HEK293T (cell line): ENCODE results near the gene SLC35F5.

Source experiments
- CTCF ChIA-PET: fragments of 350-600 bp; formaldehyde crosslinking; extraction: SDS; loops from one replicate; lab custom pipeline; 2021; ENCODE audit warnings: antibody characterized with exemption, inconsistent platforms; lab: Yijun Ruan, JAX
- POLR2A ChIA-PET: fragments of 350-600 bp; formaldehyde crosslinking; extraction: SDS; loops from one replicate; lab custom pipeline; 2020; ENCODE audit warnings: antibody characterized with exemption, inconsistent platforms; lab: Yijun Ruan, JAX
- DNase-seq: peaks from one replicate; pipeline ENCODE4 v3.0.0; 2012; ENCODE audit warnings: mixed read lengths; ENCODE audit errors: extremely low spot score
- ARNT ChIP-seq: fragments of 450-650 bp; IDR thresholded peaks from 2 replicates; pipeline ENCODE4 v1.6.1; 2017; ENCODE audit warnings: mild to moderate bottlenecking
- BHLHE40 ChIP-seq: fragments of 450-650 bp; IDR thresholded peaks from 2 replicates; pipeline ENCODE4 v1.6.1; 2016; ENCODE audit warnings: mild to moderate bottlenecking, moderate library complexity, borderline replicate concordance
- CTBP1 ChIP-seq: fragments of 450-650 bp; IDR thresholded peaks from 2 replicates; pipeline ENCODE4 v1.6.1; 2016; ENCODE audit warnings: borderline replicate concordance
- ELF4 ChIP-seq: fragments of 450-650 bp; IDR thresholded peaks from 2 replicates; pipeline ENCODE4 v1.6.1; 2017; ENCODE audit warnings: antibody characterized with exemption
- FOXA1 ChIP-seq: fragments of 450-650 bp; IDR thresholded peaks from 2 replicates; pipeline ENCODE4 v1.6.1; 2016; ENCODE audit warnings: mild to moderate bottlenecking
- FOXK2 ChIP-seq: fragments of 450-650 bp; IDR thresholded peaks from 2 replicates; pipeline ENCODE4 v1.6.1; 2016; ENCODE audit warnings: mild to moderate bottlenecking
- FOXM1 ChIP-seq: fragments of 450-650 bp; IDR thresholded peaks from 2 replicates; pipeline ENCODE4 v1.6.1; 2017; ENCODE audit warnings: mild to moderate bottlenecking, borderline replicate concordance
- HDGF ChIP-seq: fragments of 450-650 bp; IDR thresholded peaks from 2 replicates; pipeline ENCODE4 v1.6.1; 2017; ENCODE audit warnings: antibody characterized with exemption, borderline replicate concordance
- L3MBTL2 ChIP-seq: fragments of 450-650 bp; conservative IDR thresholded peaks from 2 replicates; pipeline ENCODE4 v1.6.1; 2016; ENCODE audit warnings: mild to moderate bottlenecking
- LEF1 ChIP-seq: fragments of 450-650 bp; IDR thresholded peaks from 2 replicates; pipeline ENCODE4 v1.6.1; 2017; ENCODE audit warnings: mild to moderate bottlenecking, borderline replicate concordance
- NFRKB ChIP-seq: fragments of 450-650 bp; IDR thresholded peaks from 2 replicates; pipeline ENCODE4 v1.6.1; 2016; ENCODE audit warnings: mild to moderate bottlenecking, moderate library complexity
- PKNOX1 ChIP-seq: fragments of 450-650 bp; IDR thresholded peaks from 2 replicates; pipeline ENCODE4 v1.6.1; 2016
- SP1 ChIP-seq: fragments of 450-650 bp; IDR thresholded peaks from 2 replicates; pipeline ENCODE4 v1.6.1; 2017
- SUZ12 ChIP-seq: fragments of 450-650 bp; IDR thresholded peaks from 2 replicates; pipeline ENCODE4 v1.6.1; 2016; ENCODE audit warnings: mild to moderate bottlenecking
- TARDBP ChIP-seq: fragments of 450-650 bp; IDR thresholded peaks from 2 replicates; pipeline ENCODE4 v1.6.1; 2016
- ZNF384 ChIP-seq: fragments of 450-650 bp; IDR thresholded peaks from 2 replicates; pipeline ENCODE4 v1.6.1; 2016

The SLC35F5 gene

GRCh38 chr2:113770929-113771328, 14.5 kb upstream of the SLC35F5 start:
- TF ChIP-seq L3MBTL2 (no peak), SP1 (no peak), FOXA1 (no peak), LEF1 (no peak), NFRKB (no peak), PKNOX1 (no peak), CTBP1 (no peak), FOXK2 (no peak), TARDBP (no peak), FOXM1 (no peak), ARNT (no peak), HDGF (no peak)
- no peak for DNase-seq
- ChIA-PET POLR2A (interaction anchor here (1.3 kb wide), 1 partner anchor 15 kb away, joined by 6 read pairs; the partner anchor contains the start of gene SLC35F5), CTCF (no interaction called here)

GRCh38 chr2:113769555-113769954, 13.1 kb upstream of the SLC35F5 start:
- DNase-seq: no peak
- ChIA-PET CTCF (no interaction called here), POLR2A (interaction anchor here (1.3 kb wide), 1 partner anchor 13 kb away, joined by 5 read pairs; the partner anchor contains the start of gene SLC35F5)
- TF ChIP-seq CTBP1: no peak
- TF ChIP-seq HDGF: no peak
- TF ChIP-seq SP1: no peak
- TF ChIP-seq PKNOX1: no peak
- no peak for TF ChIP-seq BHLHE40
- no peak for TF ChIP-seq SUZ12
- TF ChIP-seq FOXM1: no peak
- TF ChIP-seq LEF1: no peak
- no peak for TF ChIP-seq ARNT
- TF ChIP-seq FOXA1: no peak
- no peak for TF ChIP-seq FOXK2
- no peak for TF ChIP-seq NFRKB
- no peak for TF ChIP-seq ELF4
- TF ChIP-seq L3MBTL2: no peak
- TF ChIP-seq TARDBP: no peak
- no peak for TF ChIP-seq ZNF384

GRCh38 chr2:113768770-113769169, 12.3 kb upstream of the SLC35F5 start:
- ChIA-PET POLR2A (interaction anchor here (1.3 kb wide), 1 partner anchor 12 kb away, joined by 5 read pairs; the partner anchor contains the start of gene SLC35F5), CTCF (no interaction called here)
- DNase-seq: no peak
- TF ChIP-seq SUZ12 (no peak), NFRKB (no peak), ZNF384 (no peak), SP1 (no peak), CTBP1 (no peak), L3MBTL2 (no peak), TARDBP (no peak), BHLHE40 (no peak), FOXM1 (no peak), FOXK2 (no peak), FOXA1 (no peak), PKNOX1 (no peak), HDGF (no peak), ELF4 (no peak)

- ChIA-PET CTCF (no interaction called here), POLR2A (interaction anchor here (1.1 kb wide), 1 partner anchor 11 kb away, joined by 6 read pairs; the partner anchor contains the start of gene SLC35F5)
- no peak for DNase-seq
- TF ChIP-seq FOXK2 (no peak), PKNOX1 (no peak), L3MBTL2 (no peak), ELF4 (no peak), SP1 (no peak), NFRKB (no peak), CTBP1 (no peak), FOXA1 (no peak), ARNT (no peak), SUZ12 (no peak), TARDBP (no peak), BHLHE40 (no peak)
These were observed 11.5 kb upstream of the SLC35F5 start for GRCh38 chr2:113767811-113768460.

GRCh38 chr2:113765276-113765675, 8.8 kb upstream of the SLC35F5 start:
- ChIA-PET POLR2A (no interaction called here), CTCF (no interaction called here)
- DNase-seq: no peak
- TF ChIP-seq ARNT (no peak), HDGF (no peak), FOXK2 (no peak), ZNF384 (no peak), ELF4 (no peak), PKNOX1 (no peak), FOXA1 (no peak), SUZ12 (no peak), LEF1 (no peak), NFRKB (no peak), CTBP1 (no peak), BHLHE40 (no peak)
